ENCODE data around the gene TTC39C. TPM values are rescaled to one million over a fixed set of nuclear protein-coding genes. Genes with fewer than 3 reads are reported as not detected.
"Not testable (repeated sequence)": the region's sequence is repeated elsewhere in the genome, so short reads cannot be mapped to it uniquely, and the experiment has no call there.

The TTC39C gene
- total and polyA plus RNA-seq, 9 donors = 7.2 to 31.0 (median 14.0) TPM

GRCh38 chr18:24024425-24024824, 9.9 kb downstream of the TTC39C start:
- Histone ChIP-seq H3K36me3 (no peaks in the 10 kb centered on the region), H3K27ac (no peak overlapping the region), H3K4me3 (no peak overlapping the region), H3K27me3 (no peaks in the 10 kb centered on the region), H3K9me3 (no peaks in the 10 kb centered on the region), H3K4me1 (ENCODE audit: insufficient read depth) (peaks cover 2% of the 10 kb centered on the region)
- intact Hi-C loops (cut with DNase I) = no loop called here
- no peak for DNase-seq
- 91 to 94% (median 91%) methylated on average over 5 of the region's 5 CpGs for WGBS, 3 donors
- no peak for TF ChIP-seq POLR2A (IDR thresholded peaks at IDR 0.05)
- TF ChIP-seq CTCF (IDR thresholded peaks at IDR 0.05) = no peak
- no peak for TF ChIP-seq EP300 (IDR thresholded peaks at IDR 0.05)

GRCh38 chr18:24026457-24026856, 11.9 kb downstream of the TTC39C start:
- no peaks in the 10 kb centered on the region for H3K27me3 ChIP-seq
- no peaks in the 10 kb centered on the region for H3K9me3 ChIP-seq
- DNase-seq = no peak
- no peak overlapping the region for H3K4me3 ChIP-seq
- TF ChIP-seq EP300 (IDR thresholded peaks at IDR 0.05) (no peak), CTCF (IDR thresholded peaks at IDR 0.05) (no peak)
- WGBS, 3 donors = 95 to 97% (median 97%) methylated on average over 3 of the region's 3 CpGs
- no peaks in the 10 kb centered on the region for H3K36me3 ChIP-seq
- no peak overlapping the region for H3K27ac ChIP-seq
- intact Hi-C loops (cut with DNase I) = no loop called here
- H3K4me1 ChIP-seq (ENCODE audit: insufficient read depth) = peaks cover 2% of the 10 kb centered on the region

DNA sequence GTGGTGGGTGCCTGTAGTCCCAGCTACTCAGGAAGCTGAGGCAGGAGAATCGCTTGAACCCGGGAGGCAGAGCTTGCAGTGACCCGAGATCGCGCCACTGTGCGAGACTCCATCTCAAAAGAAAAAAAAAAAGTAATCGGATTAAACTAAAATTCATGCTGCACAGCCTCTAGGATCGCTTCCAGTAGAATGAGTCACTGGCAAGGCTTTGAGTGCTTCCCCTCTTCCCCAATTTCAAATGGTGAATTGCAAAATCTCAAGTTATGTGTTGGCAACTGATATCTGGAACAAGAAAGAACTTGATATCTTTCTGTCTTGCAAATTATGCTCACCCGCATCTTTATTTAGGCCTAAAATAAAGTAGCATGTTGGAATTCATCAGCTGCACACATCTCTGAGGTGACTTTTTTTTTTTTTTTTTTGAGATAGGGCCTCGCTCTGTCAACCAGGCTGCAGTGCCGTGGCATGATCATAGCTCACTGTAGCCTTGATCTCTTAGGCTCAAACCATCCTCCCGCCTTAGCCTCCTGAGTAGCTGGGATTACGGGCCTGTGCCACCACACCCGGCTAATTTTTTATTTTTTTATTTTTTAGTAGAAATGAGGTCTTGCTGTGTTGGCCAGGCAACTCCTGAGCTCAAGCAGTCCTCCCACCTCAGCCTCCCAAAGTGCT, 12.7 kb downstream of the TTC39C start:
- no peaks in the 10 kb centered on the region for H3K36me3 ChIP-seq
- 41 to 57% (median 46%) methylated on average over 14 of the region's 14 CpGs for WGBS, 3 donors
- H3K27ac ChIP-seq = no peak overlapping the region
- no peaks in the 10 kb centered on the region for H3K27me3 ChIP-seq
- intact Hi-C loops (cut with DNase I) = no loop called here
- no peak for TF ChIP-seq POLR2A (IDR thresholded peaks at IDR 0.05)
- TF ChIP-seq CTCF (IDR thresholded peaks at IDR 0.05) = no peak
- no peak for TF ChIP-seq EP300 (IDR thresholded peaks at IDR 0.05)
- peak; percentile 43 to 82 (median 62) for DNase-seq
- H3K4me3 ChIP-seq = no peak overlapping the region
- peaks cover 2% of the 10 kb centered on the region for H3K4me1 ChIP-seq (ENCODE audit: insufficient read depth)
- no peaks in the 10 kb centered on the region for H3K9me3 ChIP-seq

DNA sequence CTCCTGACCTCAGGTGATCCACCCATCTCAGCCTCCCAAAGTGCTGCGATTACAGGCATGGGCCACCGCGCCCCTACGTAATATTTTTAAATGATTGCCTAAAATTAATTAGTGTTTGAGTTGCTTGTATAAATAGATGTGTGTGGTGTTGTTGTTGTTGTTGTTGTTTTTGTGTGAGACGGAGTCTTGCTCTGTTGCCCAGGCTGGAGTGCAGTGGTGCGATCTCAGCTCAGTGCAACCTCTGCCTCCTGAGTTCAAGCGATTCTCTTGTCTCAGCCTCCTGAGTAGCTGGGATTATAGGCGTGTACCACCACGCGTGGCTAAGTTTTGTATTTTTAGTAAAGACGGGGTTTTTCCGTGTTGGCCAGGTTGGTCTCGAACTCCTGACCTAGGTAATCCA, 14.4 kb downstream of the TTC39C start:
- H3K36me3 ChIP-seq; H3K9me3 ChIP-seq; H3K4me3 ChIP-seq; DNase-seq; H3K27me3 ChIP-seq; H3K4me1 ChIP-seq (ENCODE audit: insufficient read depth); H3K27ac ChIP-seq; intact Hi-C loops (cut with DNase I): not testable (repeated sequence)
- 96 to 97% (median 96%) methylated on average over 13 of the region's 13 CpGs for WGBS, 3 donors

- H3K4me1 ChIP-seq (ENCODE audit: insufficient read depth) = peaks cover 2% of the 10 kb centered on the region
- intact Hi-C loops (cut with DNase I) = no loop called here
- no peak for DNase-seq
- TF ChIP-seq POLR2A (IDR thresholded peaks at IDR 0.05) (no peak), EP300 (IDR thresholded peaks at IDR 0.05) (no peak), CTCF (IDR thresholded peaks at IDR 0.05) (no peak)
- no peaks in the 10 kb centered on the region for H3K9me3 ChIP-seq
- no peaks in the 10 kb centered on the region for H3K27me3 ChIP-seq
- no peaks in the 10 kb centered on the region for H3K36me3 ChIP-seq
- no peak overlapping the region for H3K27ac ChIP-seq
- 93 to 95% (median 93%) methylated on average over 3 of the region's 3 CpGs for WGBS, 3 donors
- H3K4me3 ChIP-seq = no peak overlapping the region
Measured at GRCh38 chr18:24031318-24031717, 16.8 kb downstream of the TTC39C start.
